CD14-positive monocyte (primary cell): Measurements from ENCODE around the gene HNRNPF. TPM values are rescaled to one million over a fixed set of nuclear protein-coding genes. Genes with fewer than 3 reads are reported as not detected.
A peak's percentile ranks its signal among the peaks of the same experiment; 100 is the strongest.

Source experiments
- DNase-seq, 3 donors: peaks; one replicate each; pipeline ENCODE4 v3.0.0-alpha.2; 2011 to 2022
- H2AFZ ChIP-seq: 2 replicates; pipeline ENCODE4 v1.6.0; 2012; ENCODE audit warnings: mild to moderate bottlenecking, low read depth, low read length, inconsistent platforms; ENCODE audit not compliant: insufficient read depth, poor library complexity, severe bottlenecking
- H3K27ac ChIP-seq, 2 donors: 1 replicate in 1 of 2; 2 replicates in 1 of 2; pipeline ENCODE4 v1.5.1; 2012 to 2013; ENCODE audit warnings: low read length in 2 of 2, control low read depth in 1 of 2, inconsistent platforms in 1 of 2, low read depth in 1 of 2, mild to moderate bottlenecking in 1 of 2
- H3K27me3 ChIP-seq, 2 donors: one replicate each; pipeline versions ENCODE4 v1.6.0 to v1.6.1; 2011 to 2013; ENCODE audit warnings: low read length in 2 of 2; ENCODE audit not compliant: control insufficient read depth in 2 of 2, insufficient read depth in 2 of 2
- H3K36me3 ChIP-seq, 2 donors: replicated peaks in 1 of 2; 1 replicate in 1 of 2; 2 replicates in 1 of 2; pipeline versions ENCODE4 v1.5.1 to v1.6.1; 2012 to 2013; ENCODE audit warnings: low read length in 2 of 2, control low read depth in 1 of 2, inconsistent platforms in 1 of 2, mild to moderate bottlenecking in 1 of 2; ENCODE audit not compliant: insufficient read depth in 2 of 2, control insufficient read depth in 1 of 2
- H3K4me1 ChIP-seq, 2 donors: 1 replicate in 1 of 2; 2 replicates in 1 of 2; pipeline versions ENCODE4 v1.5.1 to v1.6.1; 2012 to 2013; ENCODE audit warnings: low read length in 2 of 2, control low read depth in 1 of 2, inconsistent platforms in 1 of 2, mild to moderate bottlenecking in 1 of 2, moderate library complexity in 1 of 2; ENCODE audit not compliant: insufficient read depth in 2 of 2, control insufficient read depth in 1 of 2
- H3K4me2 ChIP-seq: replicated peaks from 2 replicates; pipeline ENCODE3; 2012; ENCODE audit warnings: low read length, moderate library complexity, mild to moderate bottlenecking; ENCODE audit not compliant: poor library complexity, severe bottlenecking; ENCODE audit errors: extremely low read depth
- H3K4me3 ChIP-seq, 3 experiments: fragments of 200-600 bp in 1 of 3; sonication (generic) in 1 of 3; replicated peaks in 1 of 3; 1 replicate in 2 of 3; 2 replicates in 1 of 3; pipeline ENCODE4 v1.5.1; 2011 to 2013; ENCODE audit warnings: low read length in 3 of 3, mild to moderate bottlenecking in 3 of 3, control low read depth in 2 of 3, low read depth in 2 of 3, inconsistent platforms in 1 of 3, moderate library complexity in 1 of 3
- H3K79me2 ChIP-seq: 2 replicates; pipeline ENCODE4 v1.6.0; 2012; ENCODE audit warnings: mild to moderate bottlenecking, control low read depth, inconsistent platforms, low read length, moderate library complexity; ENCODE audit not compliant: insufficient read depth
- H3K9ac ChIP-seq: 2 replicates; pipeline ENCODE4 v1.6.0; 2017; ENCODE audit warnings: low read length, mild to moderate bottlenecking; ENCODE audit not compliant: insufficient read depth, poor library complexity, severe bottlenecking
- H3K9me3 ChIP-seq, 2 donors: replicated peaks in 1 of 2; 1 replicate in 1 of 2; 2 replicates in 1 of 2; pipeline versions ENCODE4 v1.5.1 to v1.6.1; 2012 to 2013; ENCODE audit warnings: low read length in 2 of 2, control low read depth in 1 of 2; ENCODE audit not compliant: control insufficient read depth in 1 of 2, insufficient read depth in 1 of 2
- H4K20me1 ChIP-seq: 2 replicates; pipeline ENCODE4 v1.6.0; 2012; ENCODE audit warnings: mild to moderate bottlenecking, low read length, control low read depth, moderate library complexity; ENCODE audit not compliant: insufficient read depth
- H3K27ac Mint-ChIP-seq, 7 donors: one replicate each; pipeline ENCODE4 v1.8.0; 2020; ENCODE audit warnings: mild to moderate bottlenecking in 7 of 7, mixed read lengths in 7 of 7, moderate library complexity in 6 of 7, inconsistent platforms in 2 of 7
- H3K27me3 Mint-ChIP-seq, 3 donors: one replicate each; pipeline ENCODE4 v1.8.0; 2021 to 2022; ENCODE audit warnings: low read depth in 3 of 3, mild to moderate bottlenecking in 3 of 3, mixed read lengths in 3 of 3, moderate library complexity in 3 of 3, inconsistent platforms in 1 of 3
- H3K36me3 Mint-ChIP-seq, 2 donors: one replicate each; pipeline ENCODE4 v1.8.0; 2020; ENCODE audit warnings: mixed read lengths in 2 of 2, inconsistent platforms in 1 of 2, mild to moderate bottlenecking in 1 of 2
- H3K4me1 Mint-ChIP-seq: one replicate; pipeline ENCODE4 v1.8.0; 2020; ENCODE audit warnings: mild to moderate bottlenecking, mixed read lengths
- H3K4me3 Mint-ChIP-seq, 2 donors: one replicate each; pipeline ENCODE4 v1.8.0; 2020; ENCODE audit warnings: mild to moderate bottlenecking in 2 of 2, mixed read lengths in 2 of 2, moderate library complexity in 1 of 2
- H3K9me3 Mint-ChIP-seq, 7 donors: one replicate each; pipeline ENCODE4 v1.8.0; 2020 to 2022; ENCODE audit warnings: mixed read lengths in 7 of 7, mild to moderate bottlenecking in 6 of 7, moderate library complexity in 6 of 7, inconsistent platforms in 2 of 7
- WGBS: methylation state at CpG from one replicate; pipeline ENCODE4 v1.1.5; 2013; ENCODE audit warnings: missing lambda C conversion rate; ENCODE audit not compliant: insufficient coverage; 5-methylcytosine and 5-hydroxymethylcytosine counted together
- intact Hi-C, 2 donors: fragments of 100-400 bp; cut with micrococcal nuclease; formaldehyde crosslinking; loops; one replicate each; pipeline versions ENCODE4 v1.15.0 to v1.15.1; 2023
- polyA plus RNA-seq, 3 donors: library from polyadenylated mRNA; depleted of rRNA in 1 of 3; unstranded in 2 of 3; stranded (reverse) in 1 of 3; fragments of 300-500 nt in 2 of 3; fragments of >200 nt in 1 of 3; fragmentation: Illumina TruSeq in 2 of 3; gene quantifications; 1 replicate in 2 of 3; 2 replicates in 1 of 3; pipeline ENCODE4 v1.2.3, GENCODE V29; 2012 to 2021
- TF ChIP-seq, protein P1 (sequence below): fragments of 200-600 bp; IDR thresholded peaks from one replicate; pipeline ENCODE4 v1.8.0; 2022; ENCODE audit warnings: antibody characterized with exemption, mild to moderate bottlenecking

HNRNPF gene
- polyA plus RNA-seq, 3 donors = 115 to 189 (median 188) TPM

DNA sequence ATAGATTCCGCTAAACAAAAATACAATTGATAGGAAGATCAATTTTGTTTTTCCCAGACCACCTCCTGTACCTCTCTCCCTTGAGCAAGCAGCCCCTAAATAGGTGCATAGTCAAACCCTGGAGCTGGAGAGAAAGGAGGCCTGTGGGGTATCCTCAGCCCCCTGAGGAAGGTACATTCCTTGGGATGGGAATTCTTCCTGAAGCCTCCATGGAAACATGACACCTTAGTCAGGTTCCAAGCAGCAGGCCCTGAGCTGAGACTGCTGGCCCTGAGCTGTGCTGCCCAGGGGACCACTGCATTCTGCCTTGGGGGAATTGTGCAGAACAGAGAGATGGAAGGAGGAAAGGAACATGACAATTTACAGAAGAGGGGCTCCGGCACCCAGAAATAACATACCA, 7.4 kb downstream of the HNRNPF start:
- no peak overlapping the region for H3K4me3 Mint-ChIP-seq
- intact Hi-C loops = no loop called here
- Histone ChIP-seq H3K4me3 (no peak overlapping the region), H3K79me2 (peaks cover 100% of the 10 kb centered on the region), H3K27ac (peak overlapping the region in 1 of 2 donors; percentile 99), H4K20me1 (peaks cover 89% of the 10 kb centered on the region), H3K9me3 (no peaks in the 10 kb centered on the region), H3K9ac (no peak overlapping the region), H3K4me1 (peaks cover 44 to 92% of the 10 kb centered on the region in 2 donors), H3K27me3 (no peaks in the 10 kb centered on the region), H2AFZ (no peak overlapping the region), H3K4me2 (no peak overlapping the region), H3K36me3 (peaks cover 0 to 24% of the 10 kb centered on the region in 2 donors)
- no peaks in the 10 kb centered on the region for H3K27me3 Mint-ChIP-seq
- no peaks in the 10 kb centered on the region for H3K9me3 Mint-ChIP-seq
- no peak for DNase-seq
- WGBS = no CpG with 5 or more reads among the region's 2 CpGs
- H3K36me3 Mint-ChIP-seq = peaks cover 23 to 35% of the 10 kb centered on the region in 2 donors
- H3K27ac Mint-ChIP-seq = peak overlapping the region in 4 of 7 donors; percentile 39 to 79 (median 56)
- TF ChIP-seq, protein P1, sequence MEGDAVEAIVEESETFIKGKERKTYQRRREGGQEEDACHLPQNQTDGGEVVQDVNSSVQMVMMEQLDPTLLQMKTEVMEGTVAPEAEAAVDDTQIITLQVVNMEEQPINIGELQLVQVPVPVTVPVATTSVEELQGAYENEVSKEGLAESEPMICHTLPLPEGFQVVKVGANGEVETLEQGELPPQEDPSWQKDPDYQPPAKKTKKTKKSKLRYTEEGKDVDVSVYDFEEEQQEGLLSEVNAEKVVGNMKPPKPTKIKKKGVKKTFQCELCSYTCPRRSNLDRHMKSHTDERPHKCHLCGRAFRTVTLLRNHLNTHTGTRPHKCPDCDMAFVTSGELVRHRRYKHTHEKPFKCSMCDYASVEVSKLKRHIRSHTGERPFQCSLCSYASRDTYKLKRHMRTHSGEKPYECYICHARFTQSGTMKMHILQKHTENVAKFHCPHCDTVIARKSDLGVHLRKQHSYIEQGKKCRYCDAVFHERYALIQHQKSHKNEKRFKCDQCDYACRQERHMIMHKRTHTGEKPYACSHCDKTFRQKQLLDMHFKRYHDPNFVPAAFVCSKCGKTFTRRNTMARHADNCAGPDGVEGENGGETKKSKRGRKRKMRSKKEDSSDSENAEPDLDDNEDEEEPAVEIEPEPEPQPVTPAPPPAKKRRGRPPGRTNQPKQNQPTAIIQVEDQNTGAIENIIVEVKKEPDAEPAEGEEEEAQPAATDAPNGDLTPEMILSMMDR = no peak
- H3K4me1 Mint-ChIP-seq = peaks cover 86% of the 10 kb centered on the region

DNA sequence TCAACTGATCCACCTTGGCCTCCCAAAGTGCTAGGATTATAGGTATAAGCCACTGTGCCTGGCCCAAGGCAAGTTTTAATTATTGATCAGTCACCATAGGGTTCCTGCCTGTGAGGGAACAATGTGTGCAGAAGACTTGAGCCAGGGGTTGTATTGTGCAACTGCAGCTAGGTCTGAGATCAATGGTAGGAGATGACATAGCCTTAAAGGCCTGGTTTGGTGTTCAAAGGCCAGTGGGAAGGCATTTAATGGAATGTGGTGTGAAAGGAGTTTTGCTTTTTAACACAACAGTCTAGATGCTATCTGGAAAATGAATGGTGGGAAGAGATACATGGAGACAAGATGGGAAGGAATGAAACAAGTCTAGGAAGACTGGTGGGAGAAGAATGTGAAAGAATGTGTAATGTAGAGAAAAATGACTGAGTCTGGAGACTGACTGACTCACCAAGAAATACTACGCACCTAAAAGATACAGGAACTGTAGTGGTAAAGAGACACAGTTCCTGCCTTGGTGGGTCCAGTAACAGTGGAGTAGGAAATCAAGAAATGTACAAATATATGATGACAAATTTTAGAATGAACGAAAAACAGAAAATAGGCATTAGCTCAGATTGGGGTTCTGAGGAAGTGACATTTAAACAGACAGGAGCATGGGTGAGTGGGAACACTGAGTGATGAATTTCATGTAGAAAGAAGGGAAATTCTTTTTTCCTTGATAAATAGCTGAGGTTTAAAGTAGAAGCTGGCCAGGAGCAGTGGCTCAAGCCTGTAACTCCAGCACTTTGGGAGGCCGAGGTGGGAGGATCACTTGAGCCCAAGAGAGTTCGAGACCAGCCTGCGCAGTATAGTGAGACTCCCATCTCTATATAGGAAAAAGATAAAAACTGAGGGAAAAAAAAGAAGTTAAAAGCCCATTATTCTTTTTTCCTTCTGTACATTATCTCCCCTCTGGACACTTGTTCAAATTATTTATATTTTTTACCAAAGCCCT, 9.4 kb downstream of the HNRNPF start:
- Mint-ChIP-seq H3K36me3 (peaks cover 31 to 50% of the 10 kb centered on the region in 2 donors), H3K27ac (peak overlapping the region; percentile 33 to 95 (median 83)), H3K4me3 (no peak overlapping the region), H3K9me3 (no peaks in the 10 kb centered on the region), H3K4me1 (peaks cover 86% of the 10 kb centered on the region), H3K27me3 (no peaks in the 10 kb centered on the region)
- H3K36me3 ChIP-seq = peaks cover under 1 to 33% of the 10 kb centered on the region in 2 donors
- peaks cover 90% of the 10 kb centered on the region for H4K20me1 ChIP-seq
- peak; percentile 30 to 70 (median 43) for DNase-seq
- peaks cover 44 to 92% of the 10 kb centered on the region in 2 donors for H3K4me1 ChIP-seq
- H3K27me3 ChIP-seq = no peaks in the 10 kb centered on the region
- peak overlapping the region; percentile 10 to 99 for H3K27ac ChIP-seq
- H3K79me2 ChIP-seq = peaks cover 100% of the 10 kb centered on the region
- WGBS = 13% methylated on average over 1 of the region's 5 CpGs
- no peak overlapping the region for H3K4me3 ChIP-seq
- TF ChIP-seq, protein P1 = no peak
- H3K9me3 ChIP-seq = no peaks in the 10 kb centered on the region
- no peak overlapping the region for H2AFZ ChIP-seq
- H3K9ac ChIP-seq = no peak overlapping the region
- intact Hi-C loops = loop anchor here in 1 of 2 donors (5.0 kb wide), 1 partner anchor 38 kb away; the partner anchor contains the start of gene ZNF487
- no peak overlapping the region for H3K4me2 ChIP-seq
